H1 (cell line): ENCODE measurements around the gene PTPN3. TPM values are rescaled to one million over a fixed set of nuclear protein-coding genes. Genes with fewer than 3 reads are reported as not detected.

Experiments
- CTCF ChIA-PET: fragments of 300-600 bp; sonication (Branson Sonifier 250); formaldehyde crosslinking; loops from one replicate; lab custom pipeline; 2021; ENCODE audit not compliant: partially characterized antibody; lab: Charles Lee
- POLR2A ChIA-PET: fragments of 300-600 bp; sonication (Branson Sonifier 250); formaldehyde crosslinking; loops from one replicate; lab custom pipeline; 2021; ENCODE audit warnings: inconsistent platforms; ENCODE audit not compliant: partially characterized antibody; lab: Charles Lee
- DNase-seq, 2 experiments: peaks; one replicate each; pipeline versions ENCODE4 v3.0.0 to v3.0.0-alpha.2; 2010 to 2022; ENCODE audit warnings: low spot score in 2 of 2, low read depth in 1 of 2, mixed read lengths in 1 of 2
- FAIRE-seq: peaks from 2 replicates; lab custom pipeline; 2011; peaks lifted over from hg19 to GRCh38; lab: Jason Lieb, UNC
- H2AFZ ChIP-seq: 2 replicates; pipeline ENCODE4 v1.8.1; 2012; ENCODE audit warnings: low read length, inconsistent platforms
- H2AK5ac ChIP-seq: 2 replicates; pipeline ENCODE4 v1.6.1; 2013; ENCODE audit warnings: low read depth, low read length
- H2BK120ac ChIP-seq: replicated peaks from 2 replicates; pipeline ENCODE3; 2013; ENCODE audit warnings: low read depth, low read length, inconsistent platforms
- H2BK12ac ChIP-seq: 2 replicates; pipeline ENCODE4 v1.6.1; 2013; ENCODE audit warnings: low read depth, low read length
- H2BK15ac ChIP-seq: 2 replicates; pipeline ENCODE4 v1.6.1; 2013; ENCODE audit warnings: low read length
- H2BK20ac ChIP-seq: 2 replicates; pipeline ENCODE4 v1.6.1; 2013; ENCODE audit warnings: low read length
- H2BK5ac ChIP-seq: 2 replicates; pipeline ENCODE4 v1.6.1; 2013; ENCODE audit warnings: low read depth, low read length
- H3K14ac ChIP-seq: 2 replicates; pipeline ENCODE4 v1.6.1; 2013; ENCODE audit warnings: inconsistent platforms; ENCODE audit not compliant: insufficient read length
- H3K18ac ChIP-seq: 2 replicates; pipeline ENCODE4 v1.6.1; 2013; ENCODE audit warnings: low read length; ENCODE audit errors: extremely low read depth
- H3K23ac ChIP-seq: 2 replicates; pipeline ENCODE4 v1.6.1; 2013; ENCODE audit warnings: inconsistent platforms; ENCODE audit not compliant: insufficient read length
- H3K23me2 ChIP-seq: 2 replicates; pipeline ENCODE4 v1.6.1; 2013; ENCODE audit warnings: low read depth, low read length
- H3K27ac ChIP-seq: 2 replicates; pipeline ENCODE4 v1.6.1; 2011; ENCODE audit warnings: low read depth, low read length, inconsistent platforms
- H3K27me3 ChIP-seq, 4 experiments: replicated peaks in 1 of 4; 1 replicate in 1 of 4; 2 replicates in 3 of 4; pipeline versions ENCODE4 v1.6.1 to v1.8.1; 2011 to 2013; ENCODE audit warnings: low read length in 3 of 4, mild to moderate bottlenecking in 3 of 4, inconsistent platforms in 2 of 4, mixed read lengths in 2 of 4, moderate library complexity in 1 of 4; ENCODE audit not compliant: control insufficient read depth in 3 of 4, insufficient read depth in 3 of 4; ENCODE audit errors: extremely low read depth in 1 of 4
- H3K36me3 ChIP-seq, 4 experiments: 2 replicates each; pipeline versions ENCODE4 v1.6.1 to v1.8.1; 2011 to 2013; ENCODE audit warnings: mild to moderate bottlenecking in 4 of 4, low read length in 3 of 4, moderate library complexity in 2 of 4, control low read depth in 1 of 4, inconsistent platforms in 1 of 4; ENCODE audit not compliant: insufficient read depth in 4 of 4, control insufficient read depth in 2 of 4
- H3K4ac ChIP-seq: replicated peaks from 2 replicates; pipeline ENCODE3; 2013; ENCODE audit warnings: low read length, low read depth, mixed read lengths, inconsistent platforms; ENCODE audit not compliant: insufficient read length
- H3K4me1 ChIP-seq, 4 experiments: replicated peaks in 1 of 4; 1 replicate in 1 of 4; 2 replicates in 3 of 4; pipeline versions ENCODE4 v1.6.1 to v1.8.1; 2011 to 2013; ENCODE audit warnings: low read length in 3 of 4, inconsistent platforms in 2 of 4, mixed read lengths in 1 of 4; ENCODE audit not compliant: insufficient read depth in 4 of 4, control insufficient read depth in 3 of 4
- H3K4me2 ChIP-seq, 2 experiments: 2 replicates each; pipeline versions ENCODE4 v1.6.1 to v1.8.1; 2011 to 2013; ENCODE audit warnings: low read depth in 2 of 2, low read length in 2 of 2, control low read depth in 1 of 2, inconsistent platforms in 1 of 2, mild to moderate bottlenecking in 1 of 2; ENCODE audit not compliant: insufficient read depth in 1 of 2
- H3K4me3 ChIP-seq, 4 experiments: fragments of 200-600, 300-600 bp in 1 of 4; sonication (generic), shearing (Covaris generic), sonication (Bioruptor Twin) in 1 of 4; 2 replicates each; pipeline versions ENCODE4 v1.5.1 to v1.8.1; 2011 to 2016; ENCODE audit warnings: low read length in 4 of 4, low read depth in 3 of 4, control low read depth in 2 of 4, inconsistent platforms in 2 of 4, mild to moderate bottlenecking in 2 of 4, mixed read lengths in 1 of 4, moderate library complexity in 1 of 4; ENCODE audit not compliant: insufficient read depth in 2 of 4; ENCODE audit errors: extremely low read depth in 1 of 4
- H3K56ac ChIP-seq: replicated peaks from 2 replicates; pipeline ENCODE3; 2013; ENCODE audit warnings: low read depth, mild to moderate bottlenecking, mixed read lengths, low read length, inconsistent platforms; ENCODE audit not compliant: insufficient read length
- H3K79me1 ChIP-seq: 2 replicates; pipeline ENCODE4 v1.6.1; 2013; ENCODE audit warnings: low read depth, low read length, control low read depth
- H3K79me2 ChIP-seq, 2 experiments: 2 replicates each; pipeline versions ENCODE4 v1.6.1 to v1.8.1; 2012 to 2013; ENCODE audit warnings: low read length in 2 of 2, mild to moderate bottlenecking in 2 of 2, inconsistent platforms in 1 of 2; ENCODE audit not compliant: insufficient read depth in 2 of 2, control insufficient read depth in 1 of 2
- H3K9ac ChIP-seq, 4 experiments: replicated peaks in 1 of 4; 1 replicate in 1 of 4; 2 replicates in 3 of 4; pipeline versions ENCODE4 v1.6.1 to v1.8.1; 2011 to 2013; ENCODE audit warnings: low read depth in 3 of 4, low read length in 3 of 4, control low read depth in 2 of 4, mild to moderate bottlenecking in 2 of 4, moderate library complexity in 2 of 4, inconsistent platforms in 1 of 4; ENCODE audit errors: extremely low read depth in 1 of 4
- H3K9me3 ChIP-seq, 2 experiments: 2 replicates each; pipeline versions ENCODE4 v1.6.1 to v1.8.1; 2012 to 2013; ENCODE audit warnings: mild to moderate bottlenecking in 2 of 2, moderate library complexity in 2 of 2, control low read depth in 1 of 2, inconsistent platforms in 1 of 2, low read depth in 1 of 2, low read length in 1 of 2, mixed read lengths in 1 of 2; ENCODE audit not compliant: insufficient read depth in 2 of 2
- H4K20me1 ChIP-seq, 2 experiments: replicated peaks in 1 of 2; 2 replicates each; pipeline versions ENCODE3 to v1.8.1; 2011 to 2013; ENCODE audit warnings: inconsistent platforms in 2 of 2, low read length in 2 of 2, mild to moderate bottlenecking in 1 of 2; ENCODE audit not compliant: insufficient read depth in 2 of 2, control insufficient read depth in 1 of 2
- H4K5ac ChIP-seq: 2 replicates; pipeline ENCODE4 v1.6.1; 2013; ENCODE audit warnings: low read length, low read depth, mixed read lengths, inconsistent platforms; ENCODE audit not compliant: insufficient read length
- H4K8ac ChIP-seq: 2 replicates; pipeline ENCODE4 v1.8.0; 2013; ENCODE audit warnings: mild to moderate bottlenecking, moderate library complexity, low read length, inconsistent platforms; ENCODE audit not compliant: insufficient read depth; ENCODE audit errors: extremely low read depth
- H4K91ac ChIP-seq: replicated peaks from 2 replicates; pipeline ENCODE3; 2013; ENCODE audit warnings: low read length, mixed read lengths, inconsistent platforms; ENCODE audit not compliant: insufficient read length
- BCL11A ChIP-seq, 2 experiments: IDR thresholded peaks; one replicate each; pipeline ENCODE4 v1.6.1; 2011; ENCODE audit warnings: low read depth in 2 of 2, low read length in 2 of 2, mild to moderate bottlenecking in 2 of 2
- CHD2 ChIP-seq: IDR thresholded peaks from 2 replicates; pipeline ENCODE4 v1.6.1; 2012; ENCODE audit warnings: low read length, improper control_type of control experiment
- WGBS, 2 experiments: shearing (Covaris generic) in 1 of 2; methylation state at CpG; one replicate each; pipeline versions ENCODE4 v1.1.6 to v1.1.7; 2013 to 2015; ENCODE audit warnings: low lambda C conversion rate in 2 of 2, mixed read lengths in 2 of 2, inconsistent platforms in 1 of 2, low coverage in 1 of 2, missing lambda C conversion rate in 1 of 2; ENCODE audit not compliant: insufficient replicate concordance in 2 of 2, insufficient coverage in 1 of 2, insufficient read length in 1 of 2; ENCODE audit errors: extremely low coverage in 1 of 2, missing lambda C conversion rate in 1 of 2; 5-methylcytosine and 5-hydroxymethylcytosine counted together
- polyA plus RNA-seq, 7 experiments: library from polyadenylated mRNA; depleted of rRNA in 3 of 7; stranded (reverse) in 5 of 7; unstranded in 2 of 7; fragments of >200 nt in 5 of 7; fragments of 200-250 nt in 2 of 7; gene quantifications; 1 replicate in 5 of 7; 2 replicates in 1 of 7; 4 replicates in 1 of 7; pipeline versions ENCODE4 v1.2.1 to v1.2.3, GENCODE V29; 2011 to 2013; ENCODE audit warnings: missing spikeins in 2 of 7, mixed read lengths in 2 of 7
- total RNA-seq: library from RNA; stranded (reverse); fragmentation: NEBNext Ultra II Directional; extraction: Animal tissue kit (Norgen Biotek cat#: 25700); gene quantifications from 2 replicates; pipeline ENCODE4 v1.2.1, GENCODE V29; 2021

PTPN3 gene
- total and polyA plus RNA-seq, 2 of the 8 experiments (the other 6 are each of a cell fraction or from before 2014, with no cell fraction given): 2.9 to 3.7 TPM

DNA sequence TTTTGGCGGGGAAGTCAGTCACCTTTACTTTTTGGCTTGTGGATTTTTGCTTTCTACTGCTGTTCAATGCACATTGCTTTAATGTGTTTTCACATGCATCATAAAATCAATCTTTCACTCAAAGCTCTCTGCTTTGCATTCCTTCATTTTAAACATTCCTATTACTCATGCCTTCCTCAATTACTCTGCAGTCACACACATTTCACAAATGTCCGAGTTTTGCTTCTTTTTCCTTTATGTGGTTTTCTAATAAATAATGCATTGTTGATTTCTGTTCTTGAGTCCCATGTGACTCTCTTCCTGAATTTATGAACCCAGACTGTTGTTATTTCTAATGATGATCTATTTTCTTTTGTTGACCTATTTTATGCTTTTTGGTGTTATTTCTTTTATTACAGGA, 95.0 kb downstream of the PTPN3 start:
- Histone ChIP-seq H3K27ac (no peak overlapping the region), H3K9ac (no peak overlapping the region), H2BK20ac (no peak overlapping the region), H3K4me3 (no peak overlapping the region), H2BK120ac (no peak overlapping the region), H2BK5ac (no peak overlapping the region), H3K18ac (no peak overlapping the region), H3K79me1 (no peaks in the 10 kb centered on the region), H3K27me3 (no peaks in the 10 kb centered on the region), H3K36me3 (no peaks in the 10 kb centered on the region), H3K9me3 (no peaks in the 10 kb centered on the region), H3K4ac (no peak overlapping the region), H2BK15ac (no peak overlapping the region), H3K23me2 (no peaks in the 10 kb centered on the region), H2AFZ (no peak overlapping the region), H4K8ac (no peak overlapping the region), H3K4me1 (peaks cover 0 to 5% (median 4%) of the 10 kb centered on the region in 4 experiments; a peak in 4 of 7 replicates), H3K23ac (no peak overlapping the region), H3K79me2 (no peaks in the 10 kb centered on the region), H4K91ac (no peak overlapping the region), H4K20me1 (no peaks in the 10 kb centered on the region), H3K14ac (no peak overlapping the region), H4K5ac (no peak overlapping the region), H3K56ac (no peak overlapping the region), H2AK5ac (no peak overlapping the region), H3K4me2 (no peak overlapping the region), H2BK12ac (no peak overlapping the region)
- POLR2A ChIA-PET: no interaction called here
- TF ChIP-seq BCL11A (IDR thresholded peaks at IDR 0.05; ENCODE audit: low read depth in 2 of 2, low read length in 2 of 2) (no peak), CHD2 (no peak)
- DNase-seq (no peak), FAIRE-seq (no peak)
- CTCF ChIA-PET: interaction anchor here (0.6 to 7.8 kb wide), 8 partner anchors 8 to 386 kb away, joined by 3 to 80 read pairs (median 4); no protein-coding TSS in a partner anchor
- WGBS, 2 experiments: 75% methylated on average over 2 of the region's 2 CpGs; no CpG with 5 or more reads in 1 of the 2 experiments
